DOHH2 (cell line): ENCODE measurements around the gene FAM53B.

Experiments used
- EZH2phosphoT487 ChIP-seq: fragments of 200-600 bp; sonication (generic); IDR thresholded peaks from 2 replicates; pipeline ENCODE4 v1.6.1; 2017; ENCODE audit warnings: borderline replicate concordance, mild to moderate bottlenecking, antibody characterized with exemption, low read length, moderate library complexity, mixed read lengths
- TF ChIP-seq, protein P1 (sequence below): fragments of 200-600 bp; sonication (generic); IDR thresholded peaks from one replicate; pipeline ENCODE4 v1.5.1; 2014; ENCODE audit warnings: antibody characterized with exemption, mild to moderate bottlenecking, low read depth, low read length; ENCODE audit not compliant: poor library complexity, severe bottlenecking

- TF ChIP-seq, protein P1, sequence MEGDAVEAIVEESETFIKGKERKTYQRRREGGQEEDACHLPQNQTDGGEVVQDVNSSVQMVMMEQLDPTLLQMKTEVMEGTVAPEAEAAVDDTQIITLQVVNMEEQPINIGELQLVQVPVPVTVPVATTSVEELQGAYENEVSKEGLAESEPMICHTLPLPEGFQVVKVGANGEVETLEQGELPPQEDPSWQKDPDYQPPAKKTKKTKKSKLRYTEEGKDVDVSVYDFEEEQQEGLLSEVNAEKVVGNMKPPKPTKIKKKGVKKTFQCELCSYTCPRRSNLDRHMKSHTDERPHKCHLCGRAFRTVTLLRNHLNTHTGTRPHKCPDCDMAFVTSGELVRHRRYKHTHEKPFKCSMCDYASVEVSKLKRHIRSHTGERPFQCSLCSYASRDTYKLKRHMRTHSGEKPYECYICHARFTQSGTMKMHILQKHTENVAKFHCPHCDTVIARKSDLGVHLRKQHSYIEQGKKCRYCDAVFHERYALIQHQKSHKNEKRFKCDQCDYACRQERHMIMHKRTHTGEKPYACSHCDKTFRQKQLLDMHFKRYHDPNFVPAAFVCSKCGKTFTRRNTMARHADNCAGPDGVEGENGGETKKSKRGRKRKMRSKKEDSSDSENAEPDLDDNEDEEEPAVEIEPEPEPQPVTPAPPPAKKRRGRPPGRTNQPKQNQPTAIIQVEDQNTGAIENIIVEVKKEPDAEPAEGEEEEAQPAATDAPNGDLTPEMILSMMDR, result no peak
- no peak for TF ChIP-seq EZH2phosphoT487
Measured at GRCh38 chr10:124686707-124687376, 57.3 kb downstream of the FAM53B start.
